Endothelial cell of umbilical vein (primary cell): ENCODE measurements around the gene CYBA. TPM values are rescaled to one million over a fixed set of nuclear protein-coding genes. Genes with fewer than 3 reads are reported as not detected.

ENCODE experiments used
- BruUV-seq: library from RNA; stranded (reverse); fragments of 400-500 nt; replicated peaks from 2 replicates; lab custom pipeline; 2021; lab: Mats Ljungman, UMichigan
- CTCF ChIA-PET: fragments of 300-600, 350-600 bp; sonication (Branson Sonifier 250); formaldehyde crosslinking; loops from one replicate; lab custom pipeline; 2021; ENCODE audit warnings: antibody characterized with exemption, inconsistent platforms; lab: Charles Lee
- POLR2A ChIA-PET: fragments of 300-600, 350-600 bp; sonication (Branson Sonifier 250); formaldehyde crosslinking; loops from one replicate; lab custom pipeline; 2021; ENCODE audit warnings: antibody characterized with exemption, inconsistent platforms; lab: Charles Lee
- DNase-seq: peaks from one replicate; pipeline ENCODE4 v3.0.0-alpha.2; 2011; ENCODE audit warnings: low read depth, low spot score
- FAIRE-seq: peaks from 2 replicates; lab custom pipeline; 2011; peaks lifted over from hg19 to GRCh38; lab: Jason Lieb, UNC
- H2AFZ ChIP-seq: 2 replicates; pipeline ENCODE4 v1.6.0; 2012; ENCODE audit warnings: low read depth, low read length, control low read depth, inconsistent platforms
- H3K27ac ChIP-seq: 2 replicates; pipeline ENCODE4 v1.5.1; 2011; ENCODE audit warnings: low read depth, mild to moderate bottlenecking, control low read depth, low read length, moderate library complexity; ENCODE audit not compliant: insufficient read depth
- H3K27me3 ChIP-seq, 2 experiments: 2 replicates each; pipeline versions ENCODE4 v1.6.0 to v1.6.1; 2011; ENCODE audit warnings: low read length in 2 of 2, mixed read lengths in 1 of 2; ENCODE audit not compliant: control insufficient read depth in 2 of 2, insufficient read depth in 2 of 2
- H3K36me3 ChIP-seq, 2 experiments: 2 replicates in 1 of 2; 3 replicates in 1 of 2; pipeline ENCODE4 v1.5.1; 2011; ENCODE audit warnings: low read length in 2 of 2, mild to moderate bottlenecking in 1 of 2, moderate library complexity in 1 of 2; ENCODE audit not compliant: control insufficient read depth in 2 of 2, insufficient read depth in 2 of 2; ENCODE audit errors: extremely low read depth in 1 of 2
- H3K4me1 ChIP-seq: 3 replicates; pipeline ENCODE4 v1.5.1; 2011; ENCODE audit warnings: mild to moderate bottlenecking, low read length; ENCODE audit not compliant: control insufficient read depth, insufficient read depth; ENCODE audit errors: extremely low read depth
- H3K4me2 ChIP-seq: 2 replicates; pipeline ENCODE4 v1.6.1; 2011; ENCODE audit warnings: low read length, control low read depth, mixed read lengths; ENCODE audit not compliant: insufficient read depth
- H3K4me3 ChIP-seq, 3 experiments: fragments of 200-600 bp in 1 of 3; sonication (generic), shearing (Covaris generic) in 1 of 3; replicated peaks in 1 of 3; 2 replicates each; pipeline ENCODE4 v1.5.1; 2011 to 2016; ENCODE audit warnings: control low read depth in 3 of 3, low read length in 3 of 3, mild to moderate bottlenecking in 2 of 3, inconsistent platforms in 1 of 3, low read depth in 1 of 3, moderate library complexity in 1 of 3; ENCODE audit not compliant: insufficient read depth in 1 of 3
- H3K79me2 ChIP-seq: 2 replicates; pipeline ENCODE4 v1.6.0; 2012; ENCODE audit warnings: low read length, inconsistent platforms; ENCODE audit not compliant: control insufficient read depth, insufficient read depth
- H3K9ac ChIP-seq: replicated peaks from 2 replicates; pipeline ENCODE3; 2011; ENCODE audit warnings: low read length, control low read depth; ENCODE audit not compliant: insufficient read depth; ENCODE audit errors: extremely low read depth
- H3K9me1 ChIP-seq: replicated peaks from 3 replicates; pipeline ENCODE4 v1.6.0; 2011; ENCODE audit warnings: mild to moderate bottlenecking, low read length; ENCODE audit not compliant: control insufficient read depth, insufficient read depth; ENCODE audit errors: extremely low read depth
- H3K9me3 ChIP-seq: replicated peaks from 2 replicates; pipeline ENCODE4 v1.5.1; 2012; ENCODE audit warnings: low read length, inconsistent platforms; ENCODE audit not compliant: control insufficient read depth, insufficient read depth
- H4K20me1 ChIP-seq: replicated peaks from 2 replicates; pipeline ENCODE3; 2011; ENCODE audit warnings: mild to moderate bottlenecking, low read length; ENCODE audit not compliant: control insufficient read depth, insufficient read depth; ENCODE audit errors: extremely low read depth
- EZH2 ChIP-seq: IDR thresholded peaks from 2 replicates; pipeline ENCODE4 v1.6.1; 2012; ENCODE audit warnings: borderline replicate concordance, low read depth, mild to moderate bottlenecking, moderate library complexity, low read length, inconsistent platforms; ENCODE audit not compliant: severe bottlenecking
- FOS ChIP-seq: IDR thresholded peaks from 2 replicates; pipeline ENCODE4 v1.6.1; 2011; ENCODE audit warnings: mild to moderate bottlenecking, low read length, moderate library complexity, borderline replicate concordance; ENCODE audit not compliant: insufficient read depth
- GATA2 ChIP-seq: IDR thresholded peaks from 2 replicates; pipeline ENCODE4 v1.7.0; 2011; ENCODE audit warnings: low read depth, mild to moderate bottlenecking, moderate library complexity, mixed read lengths, low read length; ENCODE audit not compliant: insufficient read length, insufficient read depth
- JUN ChIP-seq: IDR thresholded peaks from 2 replicates; pipeline ENCODE4 v1.6.1; 2011; ENCODE audit warnings: borderline replicate concordance, low read depth; ENCODE audit not compliant: insufficient read length, insufficient read depth
- MYC ChIP-seq: IDR thresholded peaks from one replicate; pipeline ENCODE4 v1.6.1; 2011; ENCODE audit warnings: mild to moderate bottlenecking, low read depth, low read length
- POLR2A ChIP-seq: IDR thresholded peaks from 2 replicates; pipeline ENCODE4 v1.6.1; 2012; ENCODE audit warnings: low read depth, mild to moderate bottlenecking, control low read depth, low read length
- POLR2AphosphoS5 ChIP-seq: IDR thresholded peaks from 2 replicates; pipeline ENCODE4 v1.6.1; 2012; ENCODE audit warnings: low read depth, mild to moderate bottlenecking, control low read depth, low read length, moderate library complexity; ENCODE audit not compliant: insufficient read depth
- dilution Hi-C: fragments of 300-500 bp; cut with MboI; formaldehyde crosslinking; loops from one replicate; pipeline ENCODE4 v1.15.0; 2019; ENCODE audit warnings: low sequenced_read_pairs; ENCODE audit not compliant: extremely low pct_ligation_motif_present
- intact Hi-C: fragments of 100-400 bp; cut with micrococcal nuclease; formaldehyde crosslinking; loops from one replicate; pipeline ENCODE4 v1.10.0; 2022
- polyA plus RNA-seq, 4 experiments: library from polyadenylated mRNA; depleted of rRNA in 3 of 4; stranded (reverse) in 3 of 4; unstranded in 1 of 4; fragments of >200 nt; gene quantifications; 2 replicates each; pipeline versions ENCODE4 v1.2.1 to v1.2.3, GENCODE V29; 2011 to 2012; ENCODE audit warnings: missing spikeins in 1 of 4
- total RNA-seq: library from RNA; stranded (reverse); gene quantifications from 2 replicates; pipeline ENCODE4 v1.2.3, GENCODE V29; 2021
- TF ChIP-seq, protein P1 (sequence below), 2 donors: IDR thresholded peaks; 1 replicate in 1 of 2; 2 replicates in 1 of 2; pipeline ENCODE4 v1.5.1; 2011; ENCODE audit warnings: low read length in 2 of 2, mild to moderate bottlenecking in 2 of 2, moderate library complexity in 2 of 2, control low read depth in 1 of 2, inconsistent platforms in 1 of 2, low read depth in 1 of 2; ENCODE audit not compliant: insufficient read depth in 1 of 2; ENCODE audit errors: extremely low read depth in 1 of 2
- TF ChIP-seq, protein P2 (sequence below): IDR thresholded peaks from 2 replicates; pipeline ENCODE4 v1.6.1; 2011; ENCODE audit not compliant: insufficient read depth, insufficient read length

Gene CYBA
- total and polyA plus RNA-seq, 2 donors (not counting 3 experiments of a cell fraction or from before 2014, with no cell fraction given): 37.0 to 77.3 TPM

DNA sequence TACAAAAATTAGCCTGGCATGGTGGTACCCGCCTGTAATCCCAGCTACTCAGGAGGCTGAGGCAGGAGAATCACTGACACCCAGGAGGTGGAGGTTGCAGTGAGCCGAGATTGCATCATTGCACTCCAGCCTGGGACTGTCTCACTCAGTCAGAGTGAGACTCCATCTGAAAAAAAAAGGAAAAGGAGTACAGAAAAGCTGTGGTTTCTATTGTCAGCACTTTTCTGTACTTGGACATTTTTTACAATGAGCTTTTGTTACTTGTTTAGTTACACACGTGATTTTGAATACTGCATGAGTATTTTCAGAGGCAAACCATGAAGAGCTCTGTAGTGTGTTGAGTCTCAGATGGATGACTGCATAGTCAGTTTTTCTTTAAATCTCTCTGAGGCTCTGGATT lies 54.4 kb downstream of the CYBA start:
- Histone ChIP-seq H3K79me2 (peaks cover 8% of the 10 kb centered on the region), H3K27ac (no peak overlapping the region), H4K20me1 (no peaks in the 10 kb centered on the region), H3K4me3 (no peak overlapping the region), H3K9me3 (no peaks in the 10 kb centered on the region), H3K27me3 (no peaks in the 10 kb centered on the region), H3K36me3 (peaks cover 4 to 33% of the 10 kb centered on the region in 2 experiments), H3K9ac (no peak overlapping the region), H3K4me1 (peaks cover 5% of the 10 kb centered on the region), H2AFZ (no peak overlapping the region), H3K4me2 (no peak overlapping the region), H3K9me1 (no peaks in the 10 kb centered on the region)
- no peak for DNase-seq
- FAIRE-seq: no peak
- POLR2A ChIA-PET: no interaction called here
- TF ChIP-seq GATA2: no peak
- TF ChIP-seq, protein P1, sequence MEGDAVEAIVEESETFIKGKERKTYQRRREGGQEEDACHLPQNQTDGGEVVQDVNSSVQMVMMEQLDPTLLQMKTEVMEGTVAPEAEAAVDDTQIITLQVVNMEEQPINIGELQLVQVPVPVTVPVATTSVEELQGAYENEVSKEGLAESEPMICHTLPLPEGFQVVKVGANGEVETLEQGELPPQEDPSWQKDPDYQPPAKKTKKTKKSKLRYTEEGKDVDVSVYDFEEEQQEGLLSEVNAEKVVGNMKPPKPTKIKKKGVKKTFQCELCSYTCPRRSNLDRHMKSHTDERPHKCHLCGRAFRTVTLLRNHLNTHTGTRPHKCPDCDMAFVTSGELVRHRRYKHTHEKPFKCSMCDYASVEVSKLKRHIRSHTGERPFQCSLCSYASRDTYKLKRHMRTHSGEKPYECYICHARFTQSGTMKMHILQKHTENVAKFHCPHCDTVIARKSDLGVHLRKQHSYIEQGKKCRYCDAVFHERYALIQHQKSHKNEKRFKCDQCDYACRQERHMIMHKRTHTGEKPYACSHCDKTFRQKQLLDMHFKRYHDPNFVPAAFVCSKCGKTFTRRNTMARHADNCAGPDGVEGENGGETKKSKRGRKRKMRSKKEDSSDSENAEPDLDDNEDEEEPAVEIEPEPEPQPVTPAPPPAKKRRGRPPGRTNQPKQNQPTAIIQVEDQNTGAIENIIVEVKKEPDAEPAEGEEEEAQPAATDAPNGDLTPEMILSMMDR (IDR thresholded peaks at IDR 0.05; ENCODE audit: extremely low read depth in 1 of 2, insufficient read depth in 1 of 2, low read depth in 1 of 2, low read length in 2 of 2): no peak
- dilution Hi-C loops: no loop called here
- CTCF ChIA-PET: interaction anchor here (0.9 kb wide), 1 partner anchor 26 kb away, joined by 3 read pairs; the partner anchor contains the start of gene ZC3H18
- intact Hi-C loops: no loop called here
- no TSS peak for BruUV-seq

GRCh38 chr16:88595921-88596320 lies 54.9 kb downstream of the CYBA start:
- Histone ChIP-seq H3K27me3 (no peaks in the 10 kb centered on the region), H3K36me3 (peaks cover 4 to 30% of the 10 kb centered on the region in 2 experiments), H3K79me2 (peaks cover 8% of the 10 kb centered on the region), H3K4me1 (peaks cover 5% of the 10 kb centered on the region), H3K9ac (no peak overlapping the region), H3K9me3 (no peaks in the 10 kb centered on the region), H3K4me3 (no peak overlapping the region), H4K20me1 (no peaks in the 10 kb centered on the region), H3K9me1 (no peaks in the 10 kb centered on the region), H3K27ac (no peak overlapping the region), H2AFZ (no peak overlapping the region), H3K4me2 (no peak overlapping the region)
- CTCF ChIA-PET: interaction anchor here (0.9 kb wide), 1 partner anchor 25 kb away, joined by 3 read pairs; the partner anchor contains the start of gene ZC3H18
- POLR2A ChIA-PET: no interaction called here
- DNase-seq: no peak
- TF ChIP-seq FOS (no peak), EZH2 (no peak), JUN (no peak), POLR2A (no peak), GATA2 (no peak), POLR2AphosphoS5 (no peak), MYC (no peak)
- TF ChIP-seq, protein P1 (IDR thresholded peaks at IDR 0.05; ENCODE audit: extremely low read depth in 1 of 2, insufficient read depth in 1 of 2, low read depth in 1 of 2, low read length in 2 of 2): no peak
- TF ChIP-seq, protein P2, sequence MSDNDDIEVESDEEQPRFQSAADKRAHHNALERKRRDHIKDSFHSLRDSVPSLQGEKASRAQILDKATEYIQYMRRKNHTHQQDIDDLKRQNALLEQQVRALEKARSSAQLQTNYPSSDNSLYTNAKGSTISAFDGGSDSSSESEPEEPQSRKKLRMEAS: no peak
- dilution Hi-C loops: no loop called here
- intact Hi-C loops: no loop called here
- FAIRE-seq: no peak
- no TSS peak for BruUV-seq
